ENCODE measurements around the gene ATP2B2.

Gene ATP2B2

GRCh38 chr3:10353661-10354360 lies 151.6 kb downstream of the ATP2B2 start:
- no peak for DNase-seq (ENCODE audit: low read depth)
- TF ChIP-seq MYC (IDR thresholded peaks at IDR 0.05; ENCODE audit: low read depth, low read length) (no peak), MAX (IDR thresholded peaks at IDR 0.05; ENCODE audit: low read depth, low read length) (no peak), POLR2A (IDR thresholded peaks at IDR 0.05; ENCODE audit: extremely low read depth, insufficient read length) (no peak), CTCF (IDR thresholded peaks at IDR 0.05; ENCODE audit: low read depth, low read length) (no peak)
- no peak overlapping the region for H3K4me3 ChIP-seq (ENCODE audit: low read depth, low read length)

DNA sequence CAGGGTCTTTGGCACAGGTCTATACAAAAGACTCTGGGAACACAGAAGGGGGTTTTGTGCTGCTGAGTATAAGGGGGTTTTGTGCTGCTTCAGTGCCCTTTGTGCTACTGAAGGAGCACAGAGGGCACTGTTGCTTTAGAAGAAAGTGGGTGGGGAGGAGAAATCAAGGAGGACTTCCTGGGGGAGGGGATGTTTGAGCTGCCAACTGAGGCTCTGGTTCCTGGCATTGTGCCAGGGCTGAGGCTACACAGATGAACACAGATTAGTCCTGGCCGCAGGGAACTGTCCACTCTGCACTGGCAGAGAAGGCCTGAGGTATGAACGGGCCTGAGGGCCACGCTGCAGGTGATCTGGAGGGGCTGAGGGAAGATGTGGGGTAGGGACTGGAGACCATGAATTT lies 152.2 kb downstream of the ATP2B2 start:
- no peak overlapping the region for H3K4me3 ChIP-seq (ENCODE audit: low read depth, low read length)
- DNase-seq (ENCODE audit: low read depth): no peak
- TF ChIP-seq MYC (IDR thresholded peaks at IDR 0.05; ENCODE audit: low read depth, low read length) (no peak), MAX (IDR thresholded peaks at IDR 0.05; ENCODE audit: low read depth, low read length) (no peak), POLR2A (IDR thresholded peaks at IDR 0.05; ENCODE audit: extremely low read depth, insufficient read length) (no peak), CTCF (IDR thresholded peaks at IDR 0.05; ENCODE audit: low read depth, low read length) (no peak)

GRCh38 chr3:10352146-10352911 lies 153.1 kb downstream of the ATP2B2 start:
- DNase-seq (ENCODE audit: low read depth): no peak
- no peak overlapping the region for H3K4me3 ChIP-seq (ENCODE audit: low read depth, low read length)
- TF ChIP-seq MAX (IDR thresholded peaks at IDR 0.05; ENCODE audit: low read depth, low read length) (no peak), POLR2A (IDR thresholded peaks at IDR 0.05; ENCODE audit: extremely low read depth, insufficient read length) (no peak), MYC (IDR thresholded peaks at IDR 0.05; ENCODE audit: low read depth, low read length) (no peak), CTCF (IDR thresholded peaks at IDR 0.05; ENCODE audit: low read depth, low read length) (no peak)

DNA sequence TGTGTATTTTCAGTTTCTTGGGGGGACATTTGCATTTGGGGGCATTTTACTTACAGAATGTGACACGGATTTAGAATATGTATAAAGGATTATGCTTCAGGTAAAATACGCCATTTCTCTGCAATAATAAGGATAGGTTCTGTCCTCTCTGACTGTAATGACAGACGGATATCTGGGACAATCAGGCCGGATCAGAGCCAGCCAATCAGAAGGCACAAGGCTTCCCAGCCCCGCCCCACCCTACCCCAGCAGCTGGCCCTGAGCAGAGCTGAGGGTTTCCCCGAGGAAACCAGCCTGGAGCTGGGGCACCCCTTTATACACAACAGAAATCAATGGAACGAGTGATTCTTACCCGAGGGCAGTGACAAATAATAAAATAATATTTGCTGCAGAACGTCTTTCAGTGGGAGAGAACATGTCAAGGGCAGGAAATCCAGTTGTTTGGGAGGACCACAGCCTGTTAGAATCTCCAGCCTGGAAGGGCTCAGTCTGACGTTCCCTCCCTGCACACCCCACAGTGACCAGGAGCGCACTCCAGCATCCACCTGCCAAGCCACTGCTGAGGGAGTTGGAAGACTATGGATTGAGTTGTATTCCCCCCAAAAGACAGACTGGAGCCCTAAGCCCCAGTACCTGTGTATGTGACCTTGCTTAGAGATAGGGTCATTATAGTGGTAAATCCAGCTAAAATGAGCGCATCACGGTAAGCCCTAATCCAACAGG lies 154.2 kb downstream of the ATP2B2 start:
- H3K4me3 ChIP-seq (ENCODE audit: low read depth, low read length): no peak overlapping the region
- no peak for DNase-seq (ENCODE audit: low read depth)
- no peak for TF ChIP-seq POLR2A (IDR thresholded peaks at IDR 0.05; ENCODE audit: extremely low read depth, insufficient read length)
- no peak for TF ChIP-seq CTCF (IDR thresholded peaks at IDR 0.05; ENCODE audit: low read depth, low read length)
- TF ChIP-seq MYC (IDR thresholded peaks at IDR 0.05; ENCODE audit: low read depth, low read length): no peak
- no peak for TF ChIP-seq MAX (IDR thresholded peaks at IDR 0.05; ENCODE audit: low read depth, low read length)

DNA sequence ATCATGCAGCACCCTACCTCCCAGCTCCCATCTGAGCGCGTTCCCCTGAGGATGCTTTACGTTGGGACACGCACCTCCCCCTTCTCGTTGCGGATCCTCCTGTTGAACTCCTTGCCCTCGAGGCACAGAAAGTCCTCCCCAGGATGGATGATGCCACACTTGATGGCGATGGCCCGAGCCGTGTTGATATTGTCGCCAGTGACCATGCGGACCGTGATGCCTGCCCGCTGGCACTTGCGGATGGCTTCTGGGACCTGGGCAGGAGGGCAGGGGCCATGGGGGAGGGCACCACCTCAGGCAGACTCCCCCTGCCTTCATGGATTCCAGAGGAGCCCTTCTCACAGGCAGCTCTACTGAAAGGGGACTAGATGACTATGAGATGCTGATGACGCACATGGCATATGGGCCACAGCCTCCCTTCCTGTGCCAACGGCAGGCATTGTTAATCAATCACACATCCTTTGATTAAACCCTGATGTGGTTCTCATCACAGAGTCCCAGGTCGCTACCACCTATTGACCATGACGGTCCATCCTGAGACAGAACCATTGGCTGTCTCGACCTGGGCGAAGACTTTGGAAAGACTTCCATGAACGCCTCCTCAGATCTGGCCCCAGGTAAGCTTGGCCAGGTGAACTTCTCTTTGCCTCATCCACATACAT lies 154.9 kb downstream of the ATP2B2 start:
- DNase-seq (ENCODE audit: low read depth): no peak
- no peak overlapping the region for H3K4me3 ChIP-seq (ENCODE audit: low read depth, low read length)
- no peak for TF ChIP-seq POLR2A (IDR thresholded peaks at IDR 0.05; ENCODE audit: extremely low read depth, insufficient read length)
- no peak for TF ChIP-seq CTCF (IDR thresholded peaks at IDR 0.05; ENCODE audit: low read depth, low read length)
- TF ChIP-seq MAX (IDR thresholded peaks at IDR 0.05; ENCODE audit: low read depth, low read length): no peak
- no peak for TF ChIP-seq MYC (IDR thresholded peaks at IDR 0.05; ENCODE audit: low read depth, low read length)
